ENCODE results near the gene PRKCB.

DNA sequence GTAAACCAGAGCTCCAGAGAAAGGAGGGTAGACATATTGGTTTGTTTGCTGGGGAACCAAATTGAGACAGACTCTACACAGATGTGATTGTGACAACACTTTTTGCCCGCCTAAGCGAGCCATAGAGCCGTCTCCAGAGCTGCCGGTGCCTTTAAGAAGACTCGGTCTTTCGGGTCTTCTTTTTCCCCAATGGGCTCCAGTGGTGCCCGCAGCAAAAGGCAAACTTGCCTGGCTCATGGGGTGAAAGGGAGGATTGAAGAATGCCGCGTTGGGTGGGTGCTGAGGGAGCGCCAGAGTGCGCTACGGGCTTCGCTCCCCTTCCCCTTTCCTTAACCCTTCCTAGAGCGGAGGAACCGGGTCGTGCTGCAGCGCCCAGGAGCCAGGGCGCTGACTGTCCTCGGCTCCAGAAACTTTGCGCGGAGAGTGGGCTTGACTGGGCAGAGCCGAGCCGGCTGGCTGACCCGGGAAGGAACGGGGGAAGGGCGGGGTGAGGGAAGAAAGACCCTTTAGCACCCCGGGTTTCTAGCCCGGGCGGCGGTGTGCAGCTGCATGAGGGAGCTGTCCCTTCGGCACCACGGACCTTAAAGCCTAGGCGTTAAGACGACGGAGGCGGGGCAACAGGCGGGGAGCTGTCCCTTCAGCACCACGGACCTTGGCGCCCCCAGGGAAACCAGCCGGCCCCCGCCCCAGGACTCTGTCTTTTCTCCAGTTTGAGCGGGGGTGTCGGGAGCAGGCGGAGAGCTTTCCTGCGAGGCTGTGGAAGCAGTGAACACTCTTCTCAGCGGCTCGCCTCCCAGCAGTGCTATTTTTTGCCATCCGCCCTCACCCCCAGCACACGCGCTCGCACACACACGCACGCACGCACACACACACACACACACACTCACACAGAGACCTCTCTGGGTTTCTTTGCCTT is 419.9 kb downstream of the PRKCB start, which contains the start of gene CACNG3:
- no peak for TF ChIP-seq POLR2A (IDR thresholded peaks at IDR 0.05; ENCODE audit: low read depth, low read length)
- no peak for TF ChIP-seq TAF1 (IDR thresholded peaks at IDR 0.05; ENCODE audit: borderline replicate concordance, low read depth, low read length)
